NCI-H526 treated with DMSO at 0.1 percent for 48 hours (cell line): ENCODE data around the gene TUBA1B.

Experiments used
- DNase-seq: peaks from one replicate; lab custom pipeline; 2025; lab: John Stamatoyannopoulos, UW

Gene TUBA1B

GRCh38 chr12:49126852-49127763, 4.1 kb downstream of the TUBA1B start:
- DNase-seq = no peak

GRCh38 chr12:49121047-49121696, 10.0 kb downstream of the TUBA1B start:
- peak; percentile 39 for DNase-seq

- DNase-seq = no peak
These were observed 20.0 kb downstream of the TUBA1B start for GRCh38 chr12:49111206-49111605.

- DNase-seq = peak; percentile 94
These were observed 20.6 kb downstream of the TUBA1B start, which contains the start of gene LMBR1L for GRCh38 chr12:49110464-49111155. Gene LMBR1L, minus strand, starts transcription at chr12:49110847. Its CDS starts 292 bp downstream, at chr12:49110555.

GRCh38 chr12:49109641-49110463, 21.3 kb downstream of the TUBA1B start:
- DNase-seq = no peak

GRCh38 chr12:49108958-49109404, 22.2 kb downstream of the TUBA1B start:
- no peak for DNase-seq

- no peak for DNase-seq
These were observed 25.6 kb downstream of the TUBA1B start for GRCh38 chr12:49105504-49106084.

- DNase-seq = no peak
These were observed 26.4 kb downstream of the TUBA1B start for GRCh38 chr12:49104822-49105221.

- no peak for DNase-seq
These were observed 30.8 kb downstream of the TUBA1B start for GRCh38 chr12:49100380-49100779.

- no peak for DNase-seq
These were observed 32.5 kb downstream of the TUBA1B start for GRCh38 chr12:49098703-49099102.

- DNase-seq = no peak
These were observed 33.2 kb downstream of the TUBA1B start for GRCh38 chr12:49098035-49098451.

- no peak for DNase-seq
These were observed 33.8 kb downstream of the TUBA1B start for GRCh38 chr12:49097381-49097780.

GRCh38 chr12:49094975-49095365, 36.2 kb downstream of the TUBA1B start:
- DNase-seq = no peak

GRCh38 chr12:49094160-49094974, 36.8 kb downstream of the TUBA1B start, which contains the start of gene DHH:
Gene DHH, minus strand, starts transcription at chr12:49094801. Its CDS starts 289 bp downstream, at chr12:49094512.
- DNase-seq = no peak

- DNase-seq = no peak
These were observed 37.4 kb downstream of the TUBA1B start for GRCh38 chr12:49093792-49094159.

- DNase-seq = no peak
These were observed 38.3 kb downstream of the TUBA1B start for GRCh38 chr12:49092816-49093406.

GRCh38 chr12:49092086-49092815, 38.9 kb downstream of the TUBA1B start:
- peak; percentile 47 for DNase-seq

GRCh38 chr12:49091836-49092085, 39.4 kb downstream of the TUBA1B start:
- DNase-seq = no peak

- DNase-seq = no peak
These were observed 39.9 kb downstream of the TUBA1B start for GRCh38 chr12:49091056-49091835.
